Activated naive CD8-positive, alpha-beta T cell treated with anti-CD3 and anti-CD28 coated beads, Interleukin-2, amount 50 U/mL, for 24 hours (primary cell): Measurements from ENCODE around the gene MPHOSPH10.
"Not testable (repeated sequence)": the region's sequence is repeated elsewhere in the genome, so short reads cannot be mapped to it uniquely, and the experiment has no call there.

Source experiments
- ATAC-seq: fragments of 150-1000 bp; cut with Tn5 transposase; one replicate; pipeline ENCODE4 v1.10.0; 2021
- DNase-seq: peaks from one replicate; pipeline ENCODE4 v3.0.0; 2021
- H3K27ac Mint-ChIP-seq: one replicate; pipeline ENCODE4 v1.8.0; 2021; ENCODE audit warnings: mild to moderate bottlenecking, mixed read lengths
- H3K27me3 Mint-ChIP-seq: one replicate; pipeline ENCODE4 v1.8.0; 2021; ENCODE audit warnings: mixed read lengths
- H3K36me3 Mint-ChIP-seq: one replicate; pipeline ENCODE4 v1.8.0; 2021; ENCODE audit warnings: low read depth, mixed read lengths
- H3K4me1 Mint-ChIP-seq: one replicate; pipeline ENCODE4 v1.8.0; 2021; ENCODE audit warnings: mixed read lengths
- H3K4me3 Mint-ChIP-seq: one replicate; pipeline ENCODE4 v1.8.0; 2021; ENCODE audit warnings: mild to moderate bottlenecking, moderate library complexity, mixed read lengths
- H3K9me3 Mint-ChIP-seq: one replicate; pipeline ENCODE4 v1.8.0; 2021; ENCODE audit warnings: mixed read lengths

MPHOSPH10 gene

DNA sequence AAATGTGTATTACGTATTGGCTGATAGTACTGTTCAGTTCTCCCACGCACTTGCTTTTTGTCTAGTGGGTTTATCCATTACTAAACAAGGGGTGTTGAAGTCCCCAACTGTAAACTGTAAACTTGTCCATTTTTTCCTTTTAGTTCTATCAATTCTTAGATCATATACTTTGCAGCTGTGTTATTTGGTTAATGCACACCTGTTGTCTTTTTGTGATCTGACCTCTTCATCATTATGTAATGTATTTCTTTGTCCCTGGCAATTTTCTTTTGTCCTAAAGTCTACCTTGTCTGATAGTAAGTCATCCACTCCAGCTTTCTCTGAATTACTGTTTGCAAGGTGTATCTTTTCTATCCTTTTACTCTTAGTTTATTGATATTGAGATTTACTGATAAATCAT lies 22.3 kb upstream of the MPHOSPH10 start:
- no peaks in the 10 kb centered on the region for H3K4me1 Mint-ChIP-seq
- H3K27ac Mint-ChIP-seq: no peak overlapping the region
- DNase-seq (no peak), ATAC-seq (no peak)
- H3K36me3 Mint-ChIP-seq: peaks cover 9% of the 10 kb centered on the region
- H3K9me3 Mint-ChIP-seq: peaks cover 4% of the 10 kb centered on the region
- H3K4me3 Mint-ChIP-seq: no peak overlapping the region
- H3K27me3 Mint-ChIP-seq: no peaks in the 10 kb centered on the region

DNA sequence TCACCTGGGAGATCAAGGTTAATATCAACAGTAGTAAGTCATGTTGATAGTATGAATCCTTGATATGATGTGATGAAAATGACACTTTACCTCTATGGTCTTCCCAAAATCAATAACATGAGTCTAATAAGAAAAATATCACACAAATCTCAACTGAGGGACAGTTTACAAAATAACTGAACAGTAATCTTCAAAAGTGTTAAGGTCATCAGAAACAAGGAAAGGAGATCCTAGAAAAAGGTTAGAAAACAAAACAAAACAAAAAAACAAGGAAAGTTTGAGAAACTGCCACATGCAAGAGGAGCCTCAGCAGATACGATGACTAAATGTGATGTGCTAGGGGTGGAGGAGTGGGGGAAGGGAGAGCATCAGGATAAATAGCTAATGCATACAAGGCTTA lies 16.6 kb upstream of the MPHOSPH10 start:
- peaks cover 20% of the 10 kb centered on the region for H3K36me3 Mint-ChIP-seq
- H3K4me1 Mint-ChIP-seq: no peaks in the 10 kb centered on the region
- no peaks in the 10 kb centered on the region for H3K27me3 Mint-ChIP-seq
- H3K27ac Mint-ChIP-seq: no peak overlapping the region
- H3K4me3 Mint-ChIP-seq: no peak overlapping the region
- DNase-seq (no peak), ATAC-seq (no peak)
- H3K9me3 Mint-ChIP-seq: no peaks in the 10 kb centered on the region

DNA sequence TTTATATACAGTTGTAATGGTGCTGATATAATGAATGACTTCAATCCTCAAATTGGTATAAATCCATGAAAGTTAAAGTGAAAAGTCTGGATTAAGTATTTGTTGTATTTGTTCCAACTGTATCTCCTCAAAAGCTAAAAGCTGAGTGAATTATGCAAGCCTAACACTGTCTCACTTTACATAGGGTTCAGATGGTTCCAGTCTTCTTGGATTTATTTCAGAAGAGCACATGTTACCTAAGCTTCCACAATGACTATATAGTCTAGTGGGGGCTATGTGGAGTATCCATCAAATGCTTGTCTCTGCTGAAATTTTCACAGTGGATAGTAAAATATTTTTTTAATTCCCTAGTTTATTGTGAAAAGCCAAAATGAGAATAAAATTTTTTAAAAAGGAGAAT lies 13.4 kb upstream of the MPHOSPH10 start:
- H3K9me3 Mint-ChIP-seq: no peaks in the 10 kb centered on the region
- peaks cover 25% of the 10 kb centered on the region for H3K36me3 Mint-ChIP-seq
- DNase-seq (no peak), ATAC-seq (no peak)
- H3K27ac Mint-ChIP-seq: no peak overlapping the region
- H3K4me3 Mint-ChIP-seq: no peak overlapping the region
- no peaks in the 10 kb centered on the region for H3K27me3 Mint-ChIP-seq
- no peaks in the 10 kb centered on the region for H3K4me1 Mint-ChIP-seq

DNA sequence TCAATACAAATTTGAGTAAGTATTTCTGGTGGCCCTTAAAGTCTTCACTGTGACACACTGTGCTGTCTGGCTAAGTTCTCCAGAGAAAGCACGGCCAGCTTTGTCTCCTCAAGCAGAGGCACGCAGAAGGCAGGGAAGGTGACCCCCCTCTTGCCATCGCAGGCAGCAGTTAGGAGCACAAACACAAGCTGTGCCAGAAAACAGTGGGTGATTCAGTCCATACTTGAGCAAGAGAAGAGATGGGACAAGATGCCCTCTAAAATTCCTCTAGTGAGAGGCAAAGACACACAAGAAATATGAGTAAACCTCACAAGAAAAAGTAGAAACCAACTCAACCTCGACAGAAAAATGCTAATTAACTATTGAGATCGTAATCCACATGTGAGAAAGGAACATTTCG lies 10.2 kb upstream of the MPHOSPH10 start:
- H3K27me3 Mint-ChIP-seq: no peaks in the 10 kb centered on the region
- DNase-seq: no peak
- ATAC-seq: no peak
- H3K4me1 Mint-ChIP-seq: no peaks in the 10 kb centered on the region
- H3K9me3 Mint-ChIP-seq: peaks cover 4% of the 10 kb centered on the region
- H3K4me3 Mint-ChIP-seq: no peak overlapping the region
- H3K27ac Mint-ChIP-seq: no peak overlapping the region
- peaks cover 28% of the 10 kb centered on the region for H3K36me3 Mint-ChIP-seq

DNA sequence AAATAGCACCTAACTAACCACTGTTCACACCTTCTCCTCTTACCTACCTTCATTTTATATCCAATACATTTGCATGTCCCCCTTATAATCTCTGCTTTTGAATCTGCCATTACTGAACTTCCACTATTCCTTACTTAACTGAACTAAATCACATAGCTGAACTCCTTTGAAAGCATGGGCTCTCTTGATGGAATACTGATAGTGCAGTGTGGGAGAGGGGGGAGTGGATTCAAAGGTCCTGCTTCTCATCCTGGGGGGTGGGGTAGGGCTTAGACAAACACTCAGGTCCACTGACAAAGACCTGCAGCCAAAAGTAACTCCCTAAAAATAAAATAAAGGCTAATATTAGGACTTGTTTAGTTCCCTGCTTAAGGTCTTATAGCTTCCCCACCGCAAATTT lies 9.0 kb upstream of the MPHOSPH10 start:
- H3K36me3 Mint-ChIP-seq: peaks cover 24% of the 10 kb centered on the region
- DNase-seq (no peak), ATAC-seq (no peak)
- no peaks in the 10 kb centered on the region for H3K27me3 Mint-ChIP-seq
- H3K4me3 Mint-ChIP-seq: no peak overlapping the region
- H3K4me1 Mint-ChIP-seq: peaks cover 2% of the 10 kb centered on the region
- H3K27ac Mint-ChIP-seq: no peak overlapping the region
- H3K9me3 Mint-ChIP-seq: peaks cover 4% of the 10 kb centered on the region

DNA sequence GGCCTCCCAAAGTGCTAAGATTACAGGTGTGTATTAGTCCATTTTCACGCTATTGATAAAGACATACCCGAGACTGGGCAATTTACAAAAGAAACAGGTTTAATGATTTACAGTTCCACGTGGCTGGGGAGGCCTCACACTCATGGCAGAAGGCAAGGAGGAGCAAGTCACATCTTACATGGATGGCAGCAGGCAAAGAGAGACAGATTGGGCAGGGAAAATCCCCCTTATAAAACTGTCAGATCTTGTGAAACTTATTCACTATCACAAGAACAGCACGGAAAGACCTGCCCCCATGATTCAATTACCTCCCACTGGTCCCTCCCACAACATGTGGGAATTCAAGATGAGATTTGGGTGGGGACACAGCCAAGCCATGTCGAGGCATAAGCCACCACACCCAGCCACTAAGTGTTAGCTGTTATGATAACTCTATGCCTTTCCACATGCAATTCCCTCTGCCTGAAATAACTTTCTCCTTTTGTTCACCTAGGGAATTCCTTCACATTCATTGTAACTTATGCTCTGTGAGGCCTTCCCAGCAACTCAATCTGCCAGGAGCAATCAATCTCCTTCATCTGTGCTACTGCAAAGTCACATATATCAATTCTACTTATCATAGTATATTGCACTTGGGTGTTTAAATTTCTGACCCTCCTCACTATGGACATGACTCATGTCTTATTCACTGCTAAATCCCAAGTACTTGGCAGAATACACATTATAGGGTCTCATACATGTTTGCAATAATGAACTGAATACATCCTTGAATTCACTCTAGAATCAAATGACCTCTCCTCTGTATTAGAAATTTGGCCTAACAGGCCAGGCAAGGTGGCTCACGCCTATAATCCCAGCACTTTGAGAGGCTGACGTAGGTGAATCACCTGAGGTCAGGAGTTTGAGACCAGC lies 7.8 kb upstream of the MPHOSPH10 start:
- H3K36me3 Mint-ChIP-seq: peaks cover 20% of the 10 kb centered on the region
- no peak overlapping the region for H3K4me3 Mint-ChIP-seq
- H3K9me3 Mint-ChIP-seq: peaks cover 4% of the 10 kb centered on the region
- H3K27ac Mint-ChIP-seq: no peak overlapping the region
- no peak for ATAC-seq
- H3K4me1 Mint-ChIP-seq: peaks cover 6% of the 10 kb centered on the region
- DNase-seq: no peak
- no peaks in the 10 kb centered on the region for H3K27me3 Mint-ChIP-seq

DNA sequence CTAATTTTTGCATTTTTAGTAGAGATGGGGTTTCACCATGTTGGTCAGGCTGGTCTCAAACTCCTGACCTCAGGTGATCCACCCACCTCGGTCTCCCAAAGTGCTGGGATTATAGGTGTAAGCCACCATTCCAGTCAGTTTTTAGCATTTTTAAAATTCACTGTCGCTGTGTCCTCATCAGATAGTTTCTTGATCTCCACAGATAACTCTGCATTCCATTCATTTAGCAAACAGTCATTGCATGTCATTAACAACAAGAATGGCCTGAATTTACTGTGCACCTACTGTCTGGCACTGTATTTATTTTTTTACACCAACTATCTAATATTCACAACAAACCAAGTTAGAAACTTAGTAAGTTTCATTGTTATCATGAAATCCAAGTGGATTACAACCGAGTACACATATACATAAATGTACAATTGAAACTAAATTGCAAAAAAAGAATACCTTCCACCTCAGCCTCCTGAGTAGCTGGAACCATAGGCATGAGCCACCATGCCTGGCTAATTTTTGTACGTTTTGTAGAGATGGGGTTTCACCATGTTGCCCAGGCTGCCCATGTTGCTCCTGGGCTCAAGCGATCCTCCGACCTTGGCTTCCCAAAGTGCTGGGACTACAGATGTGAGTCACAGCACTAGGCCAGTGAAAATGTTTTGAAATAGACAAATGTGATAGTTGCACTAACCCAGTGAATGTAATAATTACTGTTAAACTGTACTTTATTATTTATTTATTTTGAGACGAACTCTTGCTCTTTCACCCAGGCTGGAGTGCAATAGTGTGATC lies 4.7 kb upstream of the MPHOSPH10 start:
- no peak overlapping the region for H3K4me3 Mint-ChIP-seq
- H3K36me3 Mint-ChIP-seq: peaks cover 14% of the 10 kb centered on the region
- DNase-seq (no peak), ATAC-seq (no peak)
- peaks cover 4% of the 10 kb centered on the region for H3K9me3 Mint-ChIP-seq
- H3K4me1 Mint-ChIP-seq: peaks cover 22% of the 10 kb centered on the region
- H3K27ac Mint-ChIP-seq: no peak overlapping the region
- no peaks in the 10 kb centered on the region for H3K27me3 Mint-ChIP-seq

DNA sequence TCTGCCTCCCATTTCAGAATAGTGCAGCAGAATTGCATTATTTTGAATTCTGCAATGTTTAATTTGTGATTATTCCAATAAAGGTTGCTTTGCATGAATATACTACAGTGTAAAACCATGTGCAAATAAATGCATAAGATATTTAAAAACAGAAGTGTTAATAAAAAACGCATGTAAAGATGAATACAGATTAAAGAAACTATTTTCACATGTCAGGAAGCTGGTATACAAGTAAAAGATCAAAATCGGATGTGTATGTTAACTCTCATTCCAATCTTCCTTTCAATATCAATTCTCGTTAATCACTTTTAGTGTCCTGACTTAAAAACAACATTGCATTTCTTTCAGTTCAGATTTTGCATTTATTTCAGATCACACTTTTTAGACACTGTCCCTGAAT lies 3.5 kb upstream of the MPHOSPH10 start:
- Mint-ChIP-seq H3K27me3 (no peaks in the 10 kb centered on the region), H3K27ac (no peak overlapping the region), H3K4me1 (peaks cover 22% of the 10 kb centered on the region), H3K9me3 (peaks cover 4% of the 10 kb centered on the region), H3K4me3 (no peak overlapping the region), H3K36me3 (peaks cover 14% of the 10 kb centered on the region)
- ATAC-seq (no peak), DNase-seq (no peak)

DNA sequence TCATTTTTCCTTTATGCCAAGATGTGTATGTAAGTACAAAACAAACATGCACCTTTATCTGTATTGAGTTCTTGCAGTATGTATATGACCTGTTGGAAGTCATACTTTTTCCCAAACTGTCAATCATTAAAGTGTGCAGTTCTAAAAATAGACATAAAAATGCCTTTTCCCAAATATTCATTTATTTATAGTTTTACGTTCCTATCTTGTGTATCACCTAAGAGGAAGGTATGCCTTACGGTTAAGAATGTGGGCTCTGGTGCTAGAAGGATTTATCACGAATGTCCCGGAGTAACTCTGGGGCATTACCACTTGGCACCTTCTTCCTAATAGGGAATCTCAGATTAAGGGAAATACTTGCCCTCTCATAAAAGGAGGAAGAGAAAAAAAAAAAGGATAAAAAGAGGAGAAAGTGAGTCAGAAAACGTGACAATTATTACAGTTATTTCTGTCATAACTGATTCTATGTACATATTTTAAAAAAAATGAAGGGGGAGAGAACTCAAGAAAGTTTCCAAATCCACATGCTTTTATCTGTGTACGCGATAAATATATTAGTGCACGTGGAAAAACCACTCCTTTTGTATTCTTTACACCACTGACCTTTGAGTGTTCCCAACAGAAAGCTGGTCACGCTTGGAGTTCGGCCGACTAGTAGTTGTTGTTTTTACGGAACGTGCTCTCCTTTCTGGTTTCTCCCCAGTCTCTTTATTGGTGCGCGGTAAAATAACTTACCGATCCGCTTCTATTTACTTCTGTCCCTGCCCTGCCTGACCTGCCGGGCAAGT lies 1.1 kb upstream of the MPHOSPH10 start:
- no peak overlapping the region for H3K27ac Mint-ChIP-seq
- DNase-seq (no peak), ATAC-seq (no peak)
- H3K27me3 Mint-ChIP-seq: no peaks in the 10 kb centered on the region
- peaks cover 22% of the 10 kb centered on the region for H3K4me1 Mint-ChIP-seq
- no peaks in the 10 kb centered on the region for H3K9me3 Mint-ChIP-seq
- H3K36me3 Mint-ChIP-seq: peaks cover 4% of the 10 kb centered on the region
- no peak overlapping the region for H3K4me3 Mint-ChIP-seq

DNA sequence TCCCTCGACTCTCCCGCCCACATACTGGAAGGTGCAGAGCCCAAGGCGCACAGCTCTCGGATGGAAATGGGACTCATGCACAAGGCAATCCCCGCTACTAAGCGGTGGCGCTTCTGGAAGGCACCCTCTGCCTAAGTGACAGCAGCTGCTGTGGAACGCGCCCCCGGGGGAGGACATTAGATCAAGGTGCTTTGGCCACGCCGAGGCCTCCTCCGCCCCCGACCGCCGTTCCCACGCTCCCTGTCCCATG lies 607 bp upstream of the MPHOSPH10 start:
- H3K27ac Mint-ChIP-seq: no peak overlapping the region
- H3K4me1 Mint-ChIP-seq: peaks cover 22% of the 10 kb centered on the region
- H3K27me3 Mint-ChIP-seq: no peaks in the 10 kb centered on the region
- DNase-seq (no peak), ATAC-seq (peak; percentile 67)
- no peaks in the 10 kb centered on the region for H3K9me3 Mint-ChIP-seq
- H3K36me3 Mint-ChIP-seq: peaks cover 8% of the 10 kb centered on the region
- no peak overlapping the region for H3K4me3 Mint-ChIP-seq

DNA sequence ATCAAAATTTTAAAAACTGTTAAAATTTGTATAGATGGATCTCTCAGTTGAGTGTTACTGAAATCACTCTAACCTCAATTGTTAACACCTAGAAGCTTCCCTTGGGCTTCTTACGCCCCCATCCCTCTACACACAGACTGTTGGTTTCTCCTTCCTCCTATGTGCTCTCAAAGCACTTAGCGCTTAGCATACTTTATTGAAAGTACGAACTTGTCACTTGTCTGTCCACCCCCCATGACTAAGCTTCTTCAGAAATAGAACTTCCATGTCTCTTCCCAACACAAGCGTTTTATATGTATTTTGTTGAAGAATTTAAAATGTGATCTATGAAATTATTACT lies 441 bp downstream of the MPHOSPH10 start:
- H3K36me3 Mint-ChIP-seq: peaks cover 12% of the 10 kb centered on the region
- H3K27ac Mint-ChIP-seq: no peak overlapping the region
- no peaks in the 10 kb centered on the region for H3K9me3 Mint-ChIP-seq
- peaks cover 20% of the 10 kb centered on the region for H3K4me1 Mint-ChIP-seq
- ATAC-seq (no peak), DNase-seq (no peak)
- no peak overlapping the region for H3K4me3 Mint-ChIP-seq
- no peaks in the 10 kb centered on the region for H3K27me3 Mint-ChIP-seq

DNA sequence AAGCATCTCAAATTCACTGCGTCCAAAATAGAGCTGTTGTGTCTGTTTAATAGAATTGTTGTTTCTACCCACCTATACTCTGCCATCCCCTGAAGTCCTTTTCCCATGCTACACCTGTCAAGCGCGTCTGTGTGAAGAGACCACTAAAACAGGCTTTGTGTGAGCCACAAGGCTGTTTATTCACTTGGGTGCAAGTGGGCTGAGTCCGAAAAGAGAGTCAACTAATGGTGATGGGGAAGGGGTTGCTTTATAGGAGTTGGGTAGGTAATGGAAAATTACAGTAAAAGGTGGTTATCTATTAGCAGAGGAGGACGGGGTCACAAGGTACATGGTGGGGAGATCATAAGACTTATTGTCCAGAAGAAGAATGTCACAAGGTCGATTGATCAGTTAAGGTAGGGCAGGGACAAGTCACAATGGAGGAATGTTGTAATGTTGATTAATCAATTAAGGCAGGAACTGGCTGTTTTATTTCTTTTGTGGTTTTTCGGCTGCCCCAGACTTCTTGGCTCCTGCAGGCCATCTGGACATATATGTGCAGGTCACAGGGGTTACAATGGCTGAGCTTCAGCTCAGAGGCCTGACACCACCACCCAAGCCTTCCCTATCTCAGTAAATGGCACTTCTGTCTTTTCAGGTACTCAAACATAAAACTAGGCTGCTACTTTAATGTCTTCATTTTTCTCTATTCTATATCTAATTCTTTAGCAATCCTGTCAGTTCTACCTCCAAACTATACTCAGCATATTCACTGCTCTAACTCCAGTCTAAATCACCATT lies 1.1 kb downstream of the MPHOSPH10 start:
- H3K36me3 Mint-ChIP-seq: peaks cover 17% of the 10 kb centered on the region
- H3K9me3 Mint-ChIP-seq, H3K4me3 Mint-ChIP-seq, H3K27ac Mint-ChIP-seq, H3K27me3 Mint-ChIP-seq, DNase-seq, ATAC-seq: not testable (repeated sequence)
- H3K4me1 Mint-ChIP-seq: peaks cover 20% of the 10 kb centered on the region

DNA sequence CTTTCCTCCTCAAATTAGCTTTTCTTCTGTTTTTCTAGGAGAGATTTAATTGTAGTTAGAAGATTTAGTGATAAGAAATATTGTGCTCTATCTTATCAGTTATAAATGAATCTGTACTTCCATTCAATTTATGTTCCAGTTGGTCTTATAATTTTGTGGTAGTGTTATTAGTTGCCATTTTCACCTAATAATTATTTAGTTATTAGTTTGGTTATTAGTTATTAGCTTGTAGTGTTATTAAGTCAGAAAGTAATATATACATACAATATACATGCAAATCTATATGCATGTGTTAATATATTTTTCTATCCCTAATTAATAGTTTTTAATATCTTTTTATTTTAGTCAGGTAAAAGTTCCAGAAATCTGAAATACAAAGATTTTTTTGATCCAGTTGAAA lies 3.2 kb downstream of the MPHOSPH10 start:
- H3K4me3 Mint-ChIP-seq: no peak overlapping the region
- peaks cover 10% of the 10 kb centered on the region for H3K4me1 Mint-ChIP-seq
- no peak for ATAC-seq

DNA sequence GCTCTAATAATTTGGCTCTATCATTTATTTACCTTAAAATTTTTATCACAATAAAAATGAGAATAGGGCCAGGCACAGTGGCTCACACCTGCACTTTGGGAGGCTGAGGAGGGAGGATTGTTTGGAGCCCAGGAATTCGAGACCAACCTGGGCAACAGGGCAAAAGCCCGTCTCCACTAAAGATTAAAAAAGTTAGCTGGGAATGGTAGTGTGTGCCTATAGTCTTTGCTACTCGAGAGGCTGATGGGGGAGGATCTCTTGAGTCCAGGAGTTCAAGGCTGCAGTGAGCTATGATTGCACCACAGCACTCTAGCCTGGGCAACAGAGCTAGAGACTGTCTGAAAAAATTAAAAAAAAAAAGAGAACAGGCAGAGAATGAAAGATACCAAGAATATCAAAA lies 5.7 kb downstream of the MPHOSPH10 start:
- H3K27me3 Mint-ChIP-seq: no peaks in the 10 kb centered on the region
- no peak for DNase-seq
- no peak for ATAC-seq
- H3K27ac Mint-ChIP-seq: no peak overlapping the region
- no peak overlapping the region for H3K4me3 Mint-ChIP-seq
- H3K4me1 Mint-ChIP-seq: no peaks in the 10 kb centered on the region
- H3K36me3 Mint-ChIP-seq: peaks cover 48% of the 10 kb centered on the region
- H3K9me3 Mint-ChIP-seq: no peaks in the 10 kb centered on the region

More for the DNA sequence above, 3.2 kb downstream of the MPHOSPH10 start:
- no peak for DNase-seq
- no peak overlapping the region for H3K27ac Mint-ChIP-seq
- H3K27me3 Mint-ChIP-seq: no peaks in the 10 kb centered on the region
- peaks cover 27% of the 10 kb centered on the region for H3K36me3 Mint-ChIP-seq
- no peaks in the 10 kb centered on the region for H3K9me3 Mint-ChIP-seq
